Thyroid gland (tissue), 4 donors: Measurements from ENCODE around the gene KIF9. TPM values are rescaled to one million over a fixed set of nuclear protein-coding genes. Genes with fewer than 3 reads are reported as not detected.
"Not testable (repeated sequence)": the region's sequence is repeated elsewhere in the genome, so short reads cannot be mapped to it uniquely, and the experiment has no call there.

Experiments used
- DNase-seq, 2 donors: peaks; one replicate each; pipeline ENCODE4 v3.0.0-alpha.2; 2019
- H3K27ac ChIP-seq, 3 donors: fragments of 200-600 bp; sonication (generic); 1 replicate in 2 of 3; 2 replicates in 1 of 3; pipeline ENCODE4 v1.5.1; 2016 to 2019; ENCODE audit warnings: mild to moderate bottlenecking in 1 of 3, moderate library complexity in 1 of 3
- H3K27me3 ChIP-seq: fragments of 200-600 bp; sonication (generic); one replicate; pipeline ENCODE4 v1.5.1; 2019
- H3K36me3 ChIP-seq, 2 donors: fragments of 200-600 bp; sonication (generic); one replicate each; pipeline ENCODE4 v1.5.1; 2016 to 2019
- H3K4me1 ChIP-seq, 2 donors: fragments of 200-600 bp; sonication (generic); one replicate each; pipeline ENCODE4 v1.5.1; 2017 to 2019
- H3K4me3 ChIP-seq, 3 donors: fragments of 200-600 bp; sonication (generic); replicated peaks in 1 of 3; 1 replicate in 2 of 3; 2 replicates in 1 of 3; pipeline ENCODE4 v1.5.1; 2016; ENCODE audit warnings: mild to moderate bottlenecking in 1 of 3
- H3K9me3 ChIP-seq: fragments of 200-600 bp; sonication (generic); one replicate; pipeline ENCODE4 v1.5.1; 2017
- POLR2A ChIP-seq, 2 donors: fragments of 450-650 bp; IDR thresholded peaks; one replicate each; pipeline ENCODE4 v1.6.1; 2017; ENCODE audit warnings: antibody characterized with exemption in 2 of 2, mild to moderate bottlenecking in 2 of 2, moderate library complexity in 1 of 2
- WGBS, 2 donors: methylation state at CpG; one replicate each; pipeline ENCODE4 v1.1.5; 2017; 5-methylcytosine and 5-hydroxymethylcytosine counted together
- intact Hi-C: fragments of 100-400 bp; cut with DNase I; formaldehyde crosslinking; loops from one replicate; pipeline ENCODE4 v1.15.1; 2023
- small RNA-seq: library from RNA; depleted of rRNA; stranded (forward); fragments of <200 nt; gene quantifications from one replicate; pipeline ENCODE3, GENCODE V24; 2016
- total RNA-seq, 4 donors: library from RNA; depleted of rRNA; stranded (reverse); fragments of >200 nt; gene quantifications; one replicate each; pipeline ENCODE4 v1.2.3, GENCODE V29; 2016
- TF ChIP-seq, protein P1 (sequence below), 6 experiments: fragments of 200-600 bp in 3 of 6; fragments of 450-650 bp in 3 of 6; sonication (generic) in 3 of 6; IDR thresholded peaks; one replicate each; pipeline ENCODE4 v1.5.1; 2016 to 2019; ENCODE audit warnings: antibody characterized with exemption in 6 of 6, mild to moderate bottlenecking in 2 of 6, inconsistent platforms in 1 of 6, moderate library complexity in 1 of 6

KIF9 gene
- total RNA-seq, 4 donors from 2014 or later = 14.8 to 43.1 (median 23.8) TPM

DNA sequence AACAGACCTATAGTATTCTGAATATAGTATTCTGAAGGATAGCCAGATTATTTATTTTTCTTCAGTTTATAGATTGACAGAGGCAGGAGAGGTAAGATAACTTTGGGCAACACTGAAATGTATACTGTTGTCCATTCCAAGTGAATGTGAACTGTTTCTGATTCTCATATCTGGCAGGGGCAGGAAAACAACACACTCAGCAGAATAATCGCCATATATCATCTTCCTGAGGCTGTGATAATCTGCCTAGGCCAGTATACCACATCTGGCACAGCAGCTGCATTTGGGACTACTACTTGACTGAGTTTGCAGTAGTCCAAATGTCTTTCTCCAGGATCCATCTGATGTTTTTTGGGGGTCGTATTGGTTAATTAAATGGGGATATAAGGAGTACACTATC is 96.3 kb downstream of the KIF9 start:
- intact Hi-C loops = no loop called here
- H3K4me3 ChIP-seq = no peak overlapping the region
- no peak overlapping the region for H3K27ac ChIP-seq
- H3K27me3 ChIP-seq = no peaks in the 10 kb centered on the region
- DNase-seq = no peak
- 92 to 96% methylated on average over 2 of the region's 2 CpGs for WGBS, 2 donors
- H3K4me1 ChIP-seq = no peaks in the 10 kb centered on the region
- TF ChIP-seq, protein P1, sequence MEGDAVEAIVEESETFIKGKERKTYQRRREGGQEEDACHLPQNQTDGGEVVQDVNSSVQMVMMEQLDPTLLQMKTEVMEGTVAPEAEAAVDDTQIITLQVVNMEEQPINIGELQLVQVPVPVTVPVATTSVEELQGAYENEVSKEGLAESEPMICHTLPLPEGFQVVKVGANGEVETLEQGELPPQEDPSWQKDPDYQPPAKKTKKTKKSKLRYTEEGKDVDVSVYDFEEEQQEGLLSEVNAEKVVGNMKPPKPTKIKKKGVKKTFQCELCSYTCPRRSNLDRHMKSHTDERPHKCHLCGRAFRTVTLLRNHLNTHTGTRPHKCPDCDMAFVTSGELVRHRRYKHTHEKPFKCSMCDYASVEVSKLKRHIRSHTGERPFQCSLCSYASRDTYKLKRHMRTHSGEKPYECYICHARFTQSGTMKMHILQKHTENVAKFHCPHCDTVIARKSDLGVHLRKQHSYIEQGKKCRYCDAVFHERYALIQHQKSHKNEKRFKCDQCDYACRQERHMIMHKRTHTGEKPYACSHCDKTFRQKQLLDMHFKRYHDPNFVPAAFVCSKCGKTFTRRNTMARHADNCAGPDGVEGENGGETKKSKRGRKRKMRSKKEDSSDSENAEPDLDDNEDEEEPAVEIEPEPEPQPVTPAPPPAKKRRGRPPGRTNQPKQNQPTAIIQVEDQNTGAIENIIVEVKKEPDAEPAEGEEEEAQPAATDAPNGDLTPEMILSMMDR (IDR thresholded peaks at IDR 0.05) = no peak
- TF ChIP-seq POLR2A (IDR thresholded peaks at IDR 0.05) = no peak
- no peaks in the 10 kb centered on the region for H3K36me3 ChIP-seq
- H3K9me3 ChIP-seq = no peaks in the 10 kb centered on the region

DNA sequence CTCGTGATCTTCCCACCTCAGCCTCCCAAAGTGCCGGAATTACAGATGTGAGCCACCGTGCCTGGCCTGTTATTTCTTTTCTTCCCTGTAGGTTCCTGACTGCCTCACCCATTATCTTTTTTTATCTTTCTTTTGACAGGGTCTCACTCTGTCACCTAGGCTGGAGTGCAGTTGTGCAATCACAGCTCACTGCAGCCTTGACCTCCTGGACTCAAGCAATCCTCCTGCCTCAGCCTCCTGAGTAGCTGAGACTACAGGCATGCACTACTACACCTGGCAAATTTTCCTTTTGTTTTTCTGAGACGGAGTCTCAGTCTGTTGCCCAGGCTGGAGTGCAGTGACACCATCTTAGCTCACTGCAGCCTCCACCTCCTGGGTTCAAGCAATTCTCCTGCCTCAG is 100.9 kb downstream of the KIF9 start:
- not testable (repeated sequence) for H3K27ac ChIP-seq
- 93 to 97% methylated on average over 4 of the region's 4 CpGs for WGBS, 2 donors

GRCh38 chr3:47180011-47180410 is 102.6 kb downstream of the KIF9 start:
- intact Hi-C loops, H3K9me3 ChIP-seq, H3K36me3 ChIP-seq, H3K27me3 ChIP-seq, DNase-seq, H3K4me1 ChIP-seq, H3K4me3 ChIP-seq, H3K27ac ChIP-seq: not testable (repeated sequence)
- 90 to 94% methylated on average over 12 of the region's 12 CpGs for WGBS, 2 donors

More for the DNA sequence above, 100.9 kb downstream of the KIF9 start:
- H3K27me3 ChIP-seq, intact Hi-C loops, H3K4me1 ChIP-seq, H3K36me3 ChIP-seq, H3K9me3 ChIP-seq, H3K4me3 ChIP-seq, DNase-seq: not testable (repeated sequence)

Small RNAs within 50 kb of the gene (small RNA-seq; reads per million reads assigned to genes)
- gene SNORD13P3 = not detected

Other genes with a start within 250 kb of the KIF9 start
- gene SETD2, start 118.7 kb downstream of the KIF9 start, total RNA-seq = 100 to 1,000 TPM in 1 of 4 donors, 10 to 100 TPM in 3; 74.3 to 128 (median 85.5) TPM
- gene KLHL18, start 145 bp upstream of the KIF9 start, total RNA-seq = 10 to 100 TPM; 25.2 to 38.7 (median 30.6) TPM
- 10 to 100 TPM; 20.2 to 40.1 (median 32.1) TPM for gene PTPN23, start 98.2 kb upstream of the KIF9 start, total RNA-seq
- gene SCAP, start 193.1 kb upstream of the KIF9 start, total RNA-seq = 100 to 1,000 TPM in 1 of 4 donors, 10 to 100 TPM in 3; 56.8 to 102 (median 88.8) TPM
- 10 to 100 TPM; 25.3 to 42.7 (median 35.5) TPM for gene ELP6, start 230.9 kb upstream of the KIF9 start, total RNA-seq